NB4 (cell line): ENCODE results near the gene HDHD3.

Experiments
- DNase-seq: peaks from one replicate; pipeline ENCODE4 v3.0.0; 2010; ENCODE audit warnings: low read depth
- H3K4me3 ChIP-seq: one replicate; pipeline ENCODE4 v1.5.1; 2011; ENCODE audit warnings: mild to moderate bottlenecking, low read depth, low read length, moderate library complexity
- MYC ChIP-seq: IDR thresholded peaks from 2 replicates; pipeline ENCODE4 v1.6.1; 2011; ENCODE audit warnings: low read depth, low read length
- POLR2A ChIP-seq: IDR thresholded peaks from 2 replicates; pipeline ENCODE4 v1.6.1; 2011; ENCODE audit warnings: mild to moderate bottlenecking; ENCODE audit not compliant: insufficient read length; ENCODE audit errors: extremely low read depth
- TF ChIP-seq, protein P1 (sequence below): IDR thresholded peaks from one replicate; pipeline ENCODE4 v1.5.1; 2012; ENCODE audit warnings: low read depth, low read length
- TF ChIP-seq, protein P2 (sequence below): IDR thresholded peaks from 2 replicates; pipeline ENCODE4 v1.6.1; 2011; ENCODE audit warnings: low read depth, low read length

HDHD3 gene

DNA sequence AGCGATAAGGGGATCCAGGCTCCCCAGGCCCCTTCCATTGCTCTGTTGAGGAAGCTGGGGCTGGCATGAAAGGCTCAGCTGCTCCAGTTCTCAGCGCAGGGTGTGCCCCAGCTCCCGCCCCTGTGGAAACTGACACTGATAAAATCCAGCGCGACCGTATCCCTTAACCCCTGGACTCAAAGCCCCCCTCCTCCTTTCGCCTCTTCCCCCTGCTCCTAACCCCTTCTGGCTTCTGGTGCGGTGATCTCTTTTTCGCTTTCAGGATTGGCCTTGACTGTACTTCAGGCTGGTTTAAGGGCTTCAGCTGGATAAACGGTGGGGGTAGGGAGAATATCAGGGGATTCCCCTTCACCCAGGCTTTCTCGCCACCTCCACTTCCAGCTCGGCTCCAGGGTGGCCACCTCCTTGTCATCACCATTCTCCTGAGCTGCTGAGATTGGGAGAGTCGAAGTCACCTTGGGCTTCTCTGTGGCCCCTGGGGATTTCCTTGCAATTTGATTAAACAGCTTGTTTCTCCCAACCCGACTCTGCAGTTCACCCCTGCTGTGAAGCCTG, 26.6 kb downstream of the HDHD3 start:
- DNase-seq = no peak
- TF ChIP-seq, protein P1, sequence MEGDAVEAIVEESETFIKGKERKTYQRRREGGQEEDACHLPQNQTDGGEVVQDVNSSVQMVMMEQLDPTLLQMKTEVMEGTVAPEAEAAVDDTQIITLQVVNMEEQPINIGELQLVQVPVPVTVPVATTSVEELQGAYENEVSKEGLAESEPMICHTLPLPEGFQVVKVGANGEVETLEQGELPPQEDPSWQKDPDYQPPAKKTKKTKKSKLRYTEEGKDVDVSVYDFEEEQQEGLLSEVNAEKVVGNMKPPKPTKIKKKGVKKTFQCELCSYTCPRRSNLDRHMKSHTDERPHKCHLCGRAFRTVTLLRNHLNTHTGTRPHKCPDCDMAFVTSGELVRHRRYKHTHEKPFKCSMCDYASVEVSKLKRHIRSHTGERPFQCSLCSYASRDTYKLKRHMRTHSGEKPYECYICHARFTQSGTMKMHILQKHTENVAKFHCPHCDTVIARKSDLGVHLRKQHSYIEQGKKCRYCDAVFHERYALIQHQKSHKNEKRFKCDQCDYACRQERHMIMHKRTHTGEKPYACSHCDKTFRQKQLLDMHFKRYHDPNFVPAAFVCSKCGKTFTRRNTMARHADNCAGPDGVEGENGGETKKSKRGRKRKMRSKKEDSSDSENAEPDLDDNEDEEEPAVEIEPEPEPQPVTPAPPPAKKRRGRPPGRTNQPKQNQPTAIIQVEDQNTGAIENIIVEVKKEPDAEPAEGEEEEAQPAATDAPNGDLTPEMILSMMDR = no peak
- no peak for TF ChIP-seq MYC
- no peak for TF ChIP-seq POLR2A
- TF ChIP-seq, protein P2, sequence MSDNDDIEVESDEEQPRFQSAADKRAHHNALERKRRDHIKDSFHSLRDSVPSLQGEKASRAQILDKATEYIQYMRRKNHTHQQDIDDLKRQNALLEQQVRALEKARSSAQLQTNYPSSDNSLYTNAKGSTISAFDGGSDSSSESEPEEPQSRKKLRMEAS = no peak
- H3K4me3 ChIP-seq = no peak overlapping the region

DNA sequence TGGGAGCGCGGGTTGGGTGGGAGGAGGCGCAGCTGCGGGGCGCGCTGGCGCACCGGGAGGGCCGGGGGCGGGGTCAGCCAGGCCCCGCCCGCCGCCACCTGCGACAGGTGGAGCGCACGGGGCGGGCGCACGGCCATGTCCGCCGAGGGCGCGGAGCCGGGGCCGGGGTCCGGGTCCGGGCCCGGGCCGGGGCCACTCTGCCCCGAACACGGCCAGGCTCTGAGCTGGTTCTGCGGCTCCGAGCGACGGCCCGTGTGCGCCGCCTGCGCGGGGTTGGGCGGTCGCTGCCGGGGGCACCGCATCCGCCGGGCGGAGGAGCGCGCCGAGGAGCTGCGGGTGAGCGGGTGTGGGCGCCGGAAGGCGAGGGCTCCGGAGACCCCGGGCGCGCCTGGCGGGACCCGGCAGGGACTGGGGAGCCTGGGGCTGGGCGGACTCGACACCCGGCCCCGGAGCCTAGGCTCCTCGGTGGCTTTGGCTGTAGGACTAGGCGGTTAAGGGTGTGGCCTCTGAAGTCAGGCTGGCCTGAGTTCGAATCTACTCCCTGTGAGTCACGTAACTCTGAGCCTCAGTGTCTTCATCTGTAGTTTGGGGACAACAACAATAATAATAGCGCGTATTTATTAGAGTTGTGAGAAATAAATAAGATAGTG, 27.2 kb downstream of the HDHD3 start, which contains the start of gene BSPRY:
Gene BSPRY (plus strand): TSS at position 97 of the 650 bp plus-strand sequence. CDS start 39 bp downstream, at position 136.
- H3K4me3 ChIP-seq = peak within 1 kb of the TSS; percentile 28
- TF ChIP-seq, protein P1 = no peak
- no peak for TF ChIP-seq POLR2A
- TF ChIP-seq, protein P2 = no peak
- TF ChIP-seq MYC = no peak
- peak; percentile 40 for DNase-seq

DNA sequence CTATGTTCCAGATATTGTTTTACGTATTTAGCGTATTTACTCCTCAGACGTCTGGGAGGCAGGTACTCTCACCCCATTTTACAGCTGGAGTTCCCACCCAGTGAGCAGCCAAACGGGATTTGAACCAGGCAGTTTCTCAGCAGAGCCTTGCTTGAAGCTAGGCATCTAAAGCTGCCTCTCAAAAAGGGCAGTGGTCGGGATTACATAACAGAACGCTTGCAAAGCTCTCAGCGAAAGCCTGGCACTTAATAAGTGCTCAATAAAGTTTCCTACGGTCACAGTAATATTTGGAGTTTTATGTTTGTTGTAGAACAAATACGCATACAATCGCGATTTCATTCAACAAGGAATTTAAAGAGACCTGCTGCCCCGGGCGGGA, 27.7 kb downstream of the HDHD3 start:
- H3K4me3 ChIP-seq = no peak overlapping the region
- peak; percentile 17 for DNase-seq

DNA sequence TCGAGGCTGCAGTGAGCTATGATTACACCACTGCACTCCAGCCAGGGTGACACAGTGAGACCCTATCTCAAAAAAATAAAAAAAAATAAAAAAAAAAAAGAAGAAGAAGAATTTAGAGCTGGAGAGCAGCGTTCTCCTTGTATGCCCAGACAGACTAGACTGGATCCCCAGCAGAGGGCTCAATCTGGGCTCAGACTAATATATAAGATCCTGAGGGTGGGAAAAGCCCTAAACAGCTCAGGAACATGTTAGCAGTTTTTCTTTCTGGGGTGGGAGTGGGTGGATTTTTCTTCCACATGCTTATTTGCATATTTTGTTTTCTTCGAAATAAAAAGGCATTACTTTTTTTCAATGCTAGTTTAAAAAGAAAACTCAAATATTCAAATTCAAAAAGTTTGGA, 28.3 kb downstream of the HDHD3 start:
- TF ChIP-seq, protein P2 = no peak
- TF ChIP-seq MYC (no peak), POLR2A (no peak)
- TF ChIP-seq, protein P1 = no peak
- no peak overlapping the region for H3K4me3 ChIP-seq
- DNase-seq = no peak

More for the DNA sequence above, 27.7 kb downstream of the HDHD3 start:
- TF ChIP-seq, protein P2 = no peak
- TF ChIP-seq POLR2A = no peak
- TF ChIP-seq, protein P1 = no peak
- no peak for TF ChIP-seq MYC

DNA sequence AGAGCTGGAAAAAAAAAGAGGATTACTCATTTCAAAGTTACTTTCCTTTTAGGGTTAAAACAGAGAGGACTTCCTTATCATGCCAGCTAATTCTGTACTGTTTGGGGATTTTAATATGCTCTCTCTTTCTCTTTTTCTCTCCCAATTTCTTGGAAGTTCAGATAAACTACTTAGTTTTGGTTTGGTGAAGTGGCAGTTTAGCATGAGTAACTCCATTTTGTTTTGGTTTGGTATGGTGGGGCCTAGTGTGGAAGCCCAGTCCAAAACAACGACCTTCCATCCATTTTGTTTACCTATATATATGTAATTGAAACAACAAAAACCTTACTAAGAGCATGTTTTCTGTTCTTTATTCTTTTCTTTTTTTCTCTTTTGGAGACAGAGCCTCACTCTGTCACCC, 31.1 kb downstream of the HDHD3 start:
- no peak for DNase-seq
- TF ChIP-seq MYC = no peak
- TF ChIP-seq, protein P2 = no peak
- TF ChIP-seq, protein P1 = no peak
- no peak for TF ChIP-seq POLR2A
- no peak overlapping the region for H3K4me3 ChIP-seq
